RWPE1 (cell line): ENCODE results near the gene CNOT6.

ENCODE experiments used
- CTCF ChIA-PET: fragments of 350-600 bp; sonication (Branson Sonifier 250); formaldehyde crosslinking; extraction: SDS; loops from one replicate; lab custom pipeline; 2021; lab: Yijun Ruan, JAX
- POLR2A ChIA-PET: fragments of 400-600 bp; formaldehyde crosslinking; extraction: SDS; loops from one replicate; lab custom pipeline; 2020; ENCODE audit warnings: antibody characterized with exemption; ENCODE audit not compliant: low non-redundant PET; lab: Yijun Ruan, JAX
- DNase-seq: peaks from one replicate; pipeline ENCODE4 v3.0.0; 2012; ENCODE audit warnings: low spot score
- H3K27ac ChIP-seq: fragments of 450-650 bp; 2 replicates; pipeline ENCODE4 v1.5.1; 2017
- TF ChIP-seq, protein P1 (sequence below): fragments of 450-650 bp; conservative IDR thresholded peaks from 2 replicates; pipeline ENCODE4 v1.5.1; 2017; ENCODE audit warnings: low read depth, mild to moderate bottlenecking

CNOT6 gene

GRCh38 chr5:180618487-180618828, 124.3 kb downstream of the CNOT6 start:
- TF ChIP-seq, protein P1, sequence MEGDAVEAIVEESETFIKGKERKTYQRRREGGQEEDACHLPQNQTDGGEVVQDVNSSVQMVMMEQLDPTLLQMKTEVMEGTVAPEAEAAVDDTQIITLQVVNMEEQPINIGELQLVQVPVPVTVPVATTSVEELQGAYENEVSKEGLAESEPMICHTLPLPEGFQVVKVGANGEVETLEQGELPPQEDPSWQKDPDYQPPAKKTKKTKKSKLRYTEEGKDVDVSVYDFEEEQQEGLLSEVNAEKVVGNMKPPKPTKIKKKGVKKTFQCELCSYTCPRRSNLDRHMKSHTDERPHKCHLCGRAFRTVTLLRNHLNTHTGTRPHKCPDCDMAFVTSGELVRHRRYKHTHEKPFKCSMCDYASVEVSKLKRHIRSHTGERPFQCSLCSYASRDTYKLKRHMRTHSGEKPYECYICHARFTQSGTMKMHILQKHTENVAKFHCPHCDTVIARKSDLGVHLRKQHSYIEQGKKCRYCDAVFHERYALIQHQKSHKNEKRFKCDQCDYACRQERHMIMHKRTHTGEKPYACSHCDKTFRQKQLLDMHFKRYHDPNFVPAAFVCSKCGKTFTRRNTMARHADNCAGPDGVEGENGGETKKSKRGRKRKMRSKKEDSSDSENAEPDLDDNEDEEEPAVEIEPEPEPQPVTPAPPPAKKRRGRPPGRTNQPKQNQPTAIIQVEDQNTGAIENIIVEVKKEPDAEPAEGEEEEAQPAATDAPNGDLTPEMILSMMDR: no peak
- no peak for DNase-seq
- ChIA-PET POLR2A (no interaction called here), CTCF (interaction anchor here (0.6 to 1.5 kb wide), 9 partner anchors 9 to 583 kb away, joined by 3 to 8 read pairs (median 4); no protein-coding TSS in a partner anchor)
- H3K27ac ChIP-seq: no peak overlapping the region

- ChIA-PET POLR2A (no interaction called here), CTCF (interaction anchor here (0.5 to 1.5 kb wide), 12 partner anchors 9 to 583 kb away, joined by 3 to 8 read pairs (median 4); no protein-coding TSS in a partner anchor)
- TF ChIP-seq, protein P1: 0 out of 2 replicates have a peak, but pooled peaks have one; percentile 13
- no peak overlapping the region for H3K27ac ChIP-seq
- DNase-seq: no peak
These were observed 124.8 kb downstream of the CNOT6 start for GRCh38 chr5:180618829-180619562.

- no peak overlapping the region for H3K27ac ChIP-seq
- CTCF ChIA-PET: interaction anchor here (0.5 to 1.5 kb wide), 9 partner anchors 9 to 484 kb away, joined by 3 to 6 read pairs (median 3); no protein-coding TSS in a partner anchor
- POLR2A ChIA-PET: no interaction called here
- TF ChIP-seq, protein P1: no peak
- DNase-seq: no peak
These were observed 125.4 kb downstream of the CNOT6 start for GRCh38 chr5:180619563-180619915.

DNA sequence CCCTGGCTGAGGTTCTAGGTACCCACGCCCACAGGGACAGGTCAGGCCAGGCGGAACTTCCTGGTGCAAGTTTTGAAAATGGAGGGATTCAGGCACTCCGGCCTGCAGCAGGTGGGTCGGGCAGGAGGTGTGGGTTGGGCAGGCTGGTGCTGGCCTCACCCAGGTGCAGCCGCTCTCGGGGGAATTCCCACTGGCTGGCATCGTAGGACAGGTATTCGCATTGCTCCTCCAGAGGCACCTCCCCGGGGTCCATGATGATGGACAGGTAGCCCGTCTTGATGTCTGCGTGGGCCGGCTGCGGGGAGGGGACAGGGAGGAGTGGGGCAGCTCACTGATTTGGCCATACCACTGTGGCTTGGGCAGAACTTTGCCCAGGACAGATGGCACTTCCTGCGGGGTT, 125.8 kb downstream of the CNOT6 start:
- DNase-seq: no peak
- no peak overlapping the region for H3K27ac ChIP-seq
- POLR2A ChIA-PET: no interaction called here
- CTCF ChIA-PET: interaction anchor here (1.0 kb wide), 2 partner anchors 10 to 13 kb away, joined by 3 read pairs; no protein-coding TSS in a partner anchor
- TF ChIP-seq, protein P1: no peak

GRCh38 chr5:180621311-180621710, 127.1 kb downstream of the CNOT6 start:
- CTCF ChIA-PET: interaction anchor here (0.6 kb wide), 1 partner anchor 446 kb away, joined by 8 read pairs; no protein-coding TSS in a partner anchor
- DNase-seq: no peak
- H3K27ac ChIP-seq: no peak overlapping the region
- POLR2A ChIA-PET: no interaction called here
- TF ChIP-seq, protein P1: no peak

DNA sequence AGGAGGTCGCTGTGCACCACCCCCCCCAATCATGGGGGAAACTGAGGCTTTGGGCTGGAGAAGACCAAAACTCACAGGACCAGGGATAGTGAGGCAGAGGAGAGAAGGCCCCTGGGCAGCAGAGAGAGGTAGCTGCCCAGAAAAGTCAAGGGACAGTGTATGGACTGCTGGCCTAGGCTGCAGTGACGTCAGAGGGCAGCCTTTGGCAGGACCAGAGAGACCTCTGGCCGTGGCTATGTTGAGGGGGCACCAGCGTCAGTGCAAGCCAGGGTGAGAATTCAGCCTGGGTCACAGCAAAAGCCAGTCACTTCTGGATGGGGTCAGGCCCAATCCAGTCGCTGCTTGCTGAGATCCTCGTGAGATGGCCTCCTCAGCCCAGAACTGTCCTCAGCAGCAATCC, 128.7 kb downstream of the CNOT6 start:
- ChIA-PET POLR2A (no interaction called here), CTCF (no interaction called here)
- H3K27ac ChIP-seq: no peak overlapping the region
- TF ChIP-seq, protein P1: no peak
- no peak for DNase-seq
